Measurements from ENCODE around the gene GIMAP1. TPM values are rescaled to one million over a fixed set of nuclear protein-coding genes. Genes with fewer than 3 reads are reported as not detected.

GIMAP1 gene
- polyA plus RNA-seq, 1 donor from 2014 or later, result not detected

- TF ChIP-seq EP300 (conservative IDR thresholded peaks at IDR 0.05; ENCODE audit: poor library complexity, severe bottlenecking), result no peak
Measured at GRCh38 chr7:150716939-150717338, 526 bp downstream of the GIMAP1 start (continued).

GRCh38 chr7:150717814-150718420, 1.5 kb downstream of the GIMAP1 start:
- Histone ChIP-seq H3K9me2 (ENCODE audit: insufficient read depth, low read length) (no peaks in the 10 kb centered on the region), H3K4me3 (ENCODE audit: low read length) (no peak overlapping the region), H2AFZ (ENCODE audit: low read depth, low read length) (no peak overlapping the region), H3K4me2 (ENCODE audit: low read length) (no peak overlapping the region), H3F3A (ENCODE audit: insufficient read depth, low read length, poor library complexity, severe bottlenecking) (no peaks in the 10 kb centered on the region), H3K27me3 (ENCODE audit: insufficient read depth, low read depth, low read length) (no peaks in the 10 kb centered on the region), H3K79me2 (replicated peaks; ENCODE audit: insufficient read depth, low read length) (no peaks in the 10 kb centered on the region), H3K9ac (ENCODE audit: low read length) (no peak overlapping the region), H3K27ac (ENCODE audit: low read length) (no peak overlapping the region), H3K36me3 (ENCODE audit: insufficient read depth, low read length) (no peaks in the 10 kb centered on the region), H4K20me1 (ENCODE audit: insufficient read depth) (no peaks in the 10 kb centered on the region), H3K9me3 (ENCODE audit: low read length) (no peaks in the 10 kb centered on the region)
- TF ChIP-seq MXI1 (conservative IDR thresholded peaks at IDR 0.05; ENCODE audit: poor library complexity, severe bottlenecking), result no peak

GRCh38 chr7:150719436-150719835, 3.0 kb downstream of the GIMAP1 start:
- no peaks in the 10 kb centered on the region for H3K9me2 ChIP-seq (ENCODE audit: insufficient read depth, low read length)
- no peaks in the 10 kb centered on the region for H3F3A ChIP-seq (ENCODE audit: insufficient read depth, low read length, poor library complexity, severe bottlenecking)
- H3K4me2 ChIP-seq (ENCODE audit: low read length), result no peak overlapping the region
- H4K20me1 ChIP-seq (ENCODE audit: insufficient read depth), result no peaks in the 10 kb centered on the region
- no peaks in the 10 kb centered on the region for H3K36me3 ChIP-seq (ENCODE audit: insufficient read depth, low read length)
- TF ChIP-seq RAD21 (conservative IDR thresholded peaks at IDR 0.05) (no peak), CTCF (IDR thresholded peaks at IDR 0.05; ENCODE audit: poor library complexity, severe bottlenecking) (no peak), MXI1 (conservative IDR thresholded peaks at IDR 0.05; ENCODE audit: poor library complexity, severe bottlenecking) (no peak), SMC3 (conservative IDR thresholded peaks at IDR 0.05; ENCODE audit: poor library complexity) (no peak), TAF1 (IDR thresholded peaks at IDR 0.05; ENCODE audit: low read depth) (no peak), EZH2 (IDR thresholded peaks at IDR 0.05; ENCODE audit: borderline replicate concordance, insufficient read depth, low read length, poor library complexity, severe bottlenecking) (no peak), POLR2AphosphoS5 (IDR thresholded peaks at IDR 0.05) (no peak), REST (IDR thresholded peaks at IDR 0.05; ENCODE audit: borderline replicate concordance) (no peak), EP300 (conservative IDR thresholded peaks at IDR 0.05; ENCODE audit: poor library complexity, severe bottlenecking) (no peak)
- no peak overlapping the region for H3K4me3 ChIP-seq (ENCODE audit: low read length)
- H3K79me2 ChIP-seq (replicated peaks; ENCODE audit: insufficient read depth, low read length), result no peaks in the 10 kb centered on the region
- H3K9me3 ChIP-seq (ENCODE audit: low read length), result no peaks in the 10 kb centered on the region
- no peak overlapping the region for H3K27ac ChIP-seq (ENCODE audit: low read length)
- no peak overlapping the region for H2AFZ ChIP-seq (ENCODE audit: low read depth, low read length)
- H3K9ac ChIP-seq (ENCODE audit: low read length), result no peak overlapping the region
- H3K27me3 ChIP-seq (ENCODE audit: insufficient read depth, low read depth, low read length), result no peaks in the 10 kb centered on the region
